Measurements from ENCODE around the gene YOD1.

DNA sequence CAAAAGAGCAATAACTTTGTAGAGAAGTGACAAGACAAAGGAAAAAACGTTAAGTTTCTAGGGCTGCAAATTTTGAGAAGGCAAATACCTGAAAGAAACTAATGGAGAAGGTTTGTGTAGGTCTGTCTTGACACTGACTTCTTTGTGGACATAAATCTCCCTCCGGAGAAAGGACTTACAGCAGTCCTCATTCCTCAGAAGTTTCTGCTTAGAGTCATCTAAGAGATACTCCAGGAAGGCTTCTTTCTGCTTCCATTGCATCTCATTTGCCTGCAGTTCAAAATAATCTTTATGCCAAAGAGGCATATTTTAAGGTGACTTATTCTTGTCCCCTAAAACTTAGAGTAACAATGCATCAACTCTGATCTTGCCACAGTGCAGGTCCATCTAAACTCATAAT, 33.2 kb upstream of the YOD1 start:
- TF ChIP-seq EZH2 (IDR thresholded peaks at IDR 0.05; ENCODE audit: borderline replicate concordance, low read length) = no peak
- TF ChIP-seq, protein P1, sequence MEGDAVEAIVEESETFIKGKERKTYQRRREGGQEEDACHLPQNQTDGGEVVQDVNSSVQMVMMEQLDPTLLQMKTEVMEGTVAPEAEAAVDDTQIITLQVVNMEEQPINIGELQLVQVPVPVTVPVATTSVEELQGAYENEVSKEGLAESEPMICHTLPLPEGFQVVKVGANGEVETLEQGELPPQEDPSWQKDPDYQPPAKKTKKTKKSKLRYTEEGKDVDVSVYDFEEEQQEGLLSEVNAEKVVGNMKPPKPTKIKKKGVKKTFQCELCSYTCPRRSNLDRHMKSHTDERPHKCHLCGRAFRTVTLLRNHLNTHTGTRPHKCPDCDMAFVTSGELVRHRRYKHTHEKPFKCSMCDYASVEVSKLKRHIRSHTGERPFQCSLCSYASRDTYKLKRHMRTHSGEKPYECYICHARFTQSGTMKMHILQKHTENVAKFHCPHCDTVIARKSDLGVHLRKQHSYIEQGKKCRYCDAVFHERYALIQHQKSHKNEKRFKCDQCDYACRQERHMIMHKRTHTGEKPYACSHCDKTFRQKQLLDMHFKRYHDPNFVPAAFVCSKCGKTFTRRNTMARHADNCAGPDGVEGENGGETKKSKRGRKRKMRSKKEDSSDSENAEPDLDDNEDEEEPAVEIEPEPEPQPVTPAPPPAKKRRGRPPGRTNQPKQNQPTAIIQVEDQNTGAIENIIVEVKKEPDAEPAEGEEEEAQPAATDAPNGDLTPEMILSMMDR (IDR thresholded peaks at IDR 0.05; ENCODE audit: low read length) = no peak
